Measurements from ENCODE around the gene PRRX1.

DNA sequence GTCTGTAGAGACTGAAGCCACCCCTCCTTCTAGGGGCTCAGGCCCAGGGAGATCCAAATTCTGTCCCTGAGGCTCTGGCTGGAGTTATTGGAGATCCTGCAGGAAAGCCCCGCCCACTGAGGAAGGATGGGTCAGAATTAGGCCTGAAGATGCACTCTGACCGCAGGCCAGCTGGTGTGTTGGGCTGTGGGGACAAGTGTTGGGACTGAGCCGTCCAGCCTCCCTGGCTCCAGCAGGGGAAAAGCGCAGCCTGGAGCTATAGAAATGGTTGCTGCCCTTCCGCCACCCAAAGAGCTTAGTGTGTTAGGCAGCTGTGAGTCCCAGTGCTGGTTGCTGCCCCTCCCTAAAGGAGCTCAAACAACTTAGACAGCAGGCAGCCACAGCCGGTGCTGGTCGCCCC lies 33.0 kb upstream of the PRRX1 start:
- TF ChIP-seq POLR2A (IDR thresholded peaks at IDR 0.05; ENCODE audit: low read length) (no peak), GATA1 (IDR thresholded peaks at IDR 0.05; ENCODE audit: low read depth, low read length) (no peak)

Measured in erythroblast (primary cell).